ENCODE data around the gene INTS1.

- TF ChIP-seq, protein P1, sequence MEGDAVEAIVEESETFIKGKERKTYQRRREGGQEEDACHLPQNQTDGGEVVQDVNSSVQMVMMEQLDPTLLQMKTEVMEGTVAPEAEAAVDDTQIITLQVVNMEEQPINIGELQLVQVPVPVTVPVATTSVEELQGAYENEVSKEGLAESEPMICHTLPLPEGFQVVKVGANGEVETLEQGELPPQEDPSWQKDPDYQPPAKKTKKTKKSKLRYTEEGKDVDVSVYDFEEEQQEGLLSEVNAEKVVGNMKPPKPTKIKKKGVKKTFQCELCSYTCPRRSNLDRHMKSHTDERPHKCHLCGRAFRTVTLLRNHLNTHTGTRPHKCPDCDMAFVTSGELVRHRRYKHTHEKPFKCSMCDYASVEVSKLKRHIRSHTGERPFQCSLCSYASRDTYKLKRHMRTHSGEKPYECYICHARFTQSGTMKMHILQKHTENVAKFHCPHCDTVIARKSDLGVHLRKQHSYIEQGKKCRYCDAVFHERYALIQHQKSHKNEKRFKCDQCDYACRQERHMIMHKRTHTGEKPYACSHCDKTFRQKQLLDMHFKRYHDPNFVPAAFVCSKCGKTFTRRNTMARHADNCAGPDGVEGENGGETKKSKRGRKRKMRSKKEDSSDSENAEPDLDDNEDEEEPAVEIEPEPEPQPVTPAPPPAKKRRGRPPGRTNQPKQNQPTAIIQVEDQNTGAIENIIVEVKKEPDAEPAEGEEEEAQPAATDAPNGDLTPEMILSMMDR (IDR thresholded peaks at IDR 0.05; ENCODE audit: low read length): no peak
- no peak for TF ChIP-seq EZH2 (optimal IDR thresholded peaks at IDR 0.05; ENCODE audit: low read depth, low read length)
Observed at GRCh38 chr7:1546909-1547776, 43.0 kb upstream of the INTS1 start.

Data from MM.1S (cell line).